Small intestine (tissue), 7 donors: Measurements from ENCODE around the gene CMSS1. TPM values are rescaled to one million over a fixed set of nuclear protein-coding genes. Genes with fewer than 3 reads are reported as not detected.

Experiments used
- DNase-seq, 2 donors: peaks; one replicate each; pipeline versions ENCODE4 v3.0.0 to v3.0.0-alpha.2; 2013
- FAIRE-seq: peaks from 2 replicates; lab custom pipeline; 2012; peaks lifted over from hg19 to GRCh38; lab: Jason Lieb, UNC
- H3K27ac ChIP-seq, 3 donors: one replicate each; pipeline ENCODE4 v1.5.1; 2013; ENCODE audit warnings: low read length in 2 of 3, mild to moderate bottlenecking in 2 of 3, control low read depth in 1 of 3, inconsistent platforms in 1 of 3, low read depth in 1 of 3, moderate library complexity in 1 of 3
- H3K27me3 ChIP-seq, 3 donors: one replicate each; pipeline ENCODE4 v1.6.1; 2013; ENCODE audit warnings: low read length in 3 of 3, inconsistent platforms in 1 of 3; ENCODE audit not compliant: control insufficient read depth in 3 of 3, insufficient read depth in 3 of 3
- H3K36me3 ChIP-seq, 3 donors: one replicate each; pipeline ENCODE4 v1.6.1; 2013; ENCODE audit warnings: low read length in 3 of 3, inconsistent platforms in 1 of 3, low read depth in 1 of 3, mild to moderate bottlenecking in 1 of 3, moderate library complexity in 1 of 3; ENCODE audit not compliant: control insufficient read depth in 3 of 3, insufficient read depth in 2 of 3
- H3K4me1 ChIP-seq, 3 donors: one replicate each; pipeline ENCODE4 v1.6.1; 2013; ENCODE audit warnings: low read length in 2 of 3, inconsistent platforms in 1 of 3, low read depth in 1 of 3, mild to moderate bottlenecking in 1 of 3, moderate library complexity in 1 of 3; ENCODE audit not compliant: control insufficient read depth in 3 of 3, insufficient read depth in 2 of 3
- H3K4me3 ChIP-seq, 3 donors: one replicate each; pipeline ENCODE4 v1.5.1; 2013; ENCODE audit warnings: low read length in 3 of 3, control low read depth in 1 of 3, inconsistent platforms in 1 of 3, low read depth in 1 of 3, mild to moderate bottlenecking in 1 of 3, moderate library complexity in 1 of 3
- H3K9me3 ChIP-seq, 2 donors: one replicate each; pipeline ENCODE4 v1.6.1; 2013; ENCODE audit warnings: low read depth in 1 of 2, low read length in 1 of 2; ENCODE audit not compliant: control insufficient read depth in 2 of 2, insufficient read depth in 1 of 2
- WGBS, 3 donors: extraction: QIAGEN DNeasy Blood & Tissue Kit; methylation state at CpG; one replicate each; pipeline ENCODE4 v1.1.7; 2013; 5-methylcytosine and 5-hydroxymethylcytosine counted together
- polyA plus RNA-seq, 4 donors: library from polyadenylated mRNA; stranded (reverse) in 3 of 4; unstranded in 1 of 4; fragments of 200-250 nt in 3 of 4; fragments of 120-200 nt in 1 of 4; gene quantifications; one replicate each; pipeline versions ENCODE4 v1.2.1 to v1.2.3, GENCODE V29; 2013
- donor health status: healthy with polysubstance abuse.
- donor health status: control.
- donor health status: control.
- donor health status: Bipolar disorder and iron deficiency.
- donor health status: healthy.

CMSS1 gene
- polyA plus RNA-seq, 4 donors: 1.6 to 24.0 (median 10.4) TPM

DNA sequence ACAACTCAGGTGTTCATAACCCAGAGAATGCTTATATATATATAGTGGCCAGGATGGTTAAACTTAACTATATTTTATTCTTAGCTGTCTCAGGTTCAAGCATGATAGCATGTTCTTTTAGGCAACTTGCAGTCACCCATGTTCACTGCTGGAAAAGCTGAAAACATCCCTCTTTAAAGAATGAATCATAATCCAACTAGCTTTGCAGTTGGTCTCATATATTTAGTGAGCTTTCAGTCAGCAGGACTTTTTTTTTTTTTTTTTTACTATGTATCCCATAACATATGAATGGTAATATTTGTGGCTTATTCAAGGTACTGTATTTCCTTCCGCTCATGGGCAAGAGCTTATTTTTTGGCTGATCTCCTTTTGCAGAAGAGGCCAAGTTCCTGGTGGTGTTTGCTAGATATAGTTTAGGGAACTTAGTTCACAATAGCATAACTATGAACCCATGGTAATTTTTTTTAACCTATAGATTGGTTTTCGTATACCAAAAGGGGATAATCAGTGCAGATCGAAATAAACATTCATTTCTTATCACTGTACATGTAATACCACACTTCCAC lies 77.6 kb downstream of the CMSS1 start:
- Histone ChIP-seq H3K4me3 (no peak overlapping the region), H3K27ac (no peak overlapping the region), H3K9me3 (no peaks in the 10 kb centered on the region), H3K36me3 (no peaks in the 10 kb centered on the region), H3K27me3 (no peaks in the 10 kb centered on the region), H3K4me1 (no peaks in the 10 kb centered on the region)
- DNase-seq (no peak), FAIRE-seq (no peak)
- 84 to 97% (median 96%) methylated on average over 3 of the region's 3 CpGs for WGBS, 3 donors

- no peak for FAIRE-seq
- Histone ChIP-seq H3K27ac (peak overlapping the region in 2 of 3 donors; percentile 3 to 41), H3K27me3 (no peaks in the 10 kb centered on the region), H3K4me3 (no peak overlapping the region), H3K4me1 (peaks cover 0 to 4% (median 3%) of the 10 kb centered on the region in 3 donors), H3K9me3 (no peaks in the 10 kb centered on the region), H3K36me3 (no peaks in the 10 kb centered on the region)
- DNase-seq: peak in 1 of 2 donors; percentile 28
- WGBS, 3 donors: 50 to 60% (median 56%) methylated on average over 2 of the region's 2 CpGs
Measured at GRCh38 chr3:99895703-99896441, 78.2 kb downstream of the CMSS1 start.

GRCh38 chr3:99896482-99896881 lies 78.8 kb downstream of the CMSS1 start:
- Histone ChIP-seq H3K9me3 (no peaks in the 10 kb centered on the region), H3K36me3 (no peaks in the 10 kb centered on the region), H3K27me3 (no peaks in the 10 kb centered on the region), H3K27ac (no peak overlapping the region), H3K4me3 (no peak overlapping the region), H3K4me1 (peaks cover 0 to 5% (median 4%) of the 10 kb centered on the region in 3 donors)
- no peak for FAIRE-seq
- WGBS, 3 donors: 79 to 93% (median 88%) methylated on average over 3 of the region's 3 CpGs
- DNase-seq: no peak

DNA sequence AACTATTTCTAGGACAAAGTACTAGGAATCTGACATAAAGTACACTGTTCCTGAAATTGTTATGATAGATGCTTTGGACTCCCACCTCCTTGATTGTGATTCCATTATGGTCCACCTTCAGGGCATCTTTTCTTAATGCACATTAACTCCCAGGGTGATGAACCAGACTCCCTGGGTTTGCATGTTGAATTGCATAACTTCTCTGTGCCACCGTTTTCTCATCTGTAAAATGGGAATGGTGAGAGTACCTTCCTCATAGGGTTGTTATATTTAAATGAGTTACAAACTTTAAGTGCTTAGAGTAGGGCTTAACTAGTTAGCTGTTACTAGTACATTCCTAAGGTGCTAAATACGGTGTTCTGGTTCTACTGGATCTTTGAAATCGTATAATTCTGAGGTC lies 81.9 kb downstream of the CMSS1 start:
- FAIRE-seq: no peak

GRCh38 chr3:99900248-99900647 lies 82.6 kb downstream of the CMSS1 start:
- no peaks in the 10 kb centered on the region for H3K36me3 ChIP-seq
- no peaks in the 10 kb centered on the region for H3K9me3 ChIP-seq
- H3K27ac ChIP-seq: no peak overlapping the region
- no peaks in the 10 kb centered on the region for H3K27me3 ChIP-seq
- no peak overlapping the region for H3K4me3 ChIP-seq
- FAIRE-seq: no peak
- peaks cover 0 to 13% (median 5%) of the 10 kb centered on the region in 3 donors for H3K4me1 ChIP-seq
- no peak for DNase-seq
- 96 to 100% (median 96%) methylated on average over 1 of the region's 1 CpG for WGBS, 3 donors

More for the DNA sequence above, 81.9 kb downstream of the CMSS1 start:
- Histone ChIP-seq H3K4me1 (peaks cover 0 to 13% (median 5%) of the 10 kb centered on the region in 3 donors), H3K27ac (no peak overlapping the region), H3K4me3 (no peak overlapping the region), H3K9me3 (no peaks in the 10 kb centered on the region), H3K36me3 (no peaks in the 10 kb centered on the region), H3K27me3 (no peaks in the 10 kb centered on the region)
- DNase-seq: no peak
- WGBS, 3 donors: 94 to 96% (median 95%) methylated on average over 3 of the region's 3 CpGs

GRCh38 chr3:99901200-99901926 lies 83.7 kb downstream of the CMSS1 start:
- WGBS, 3 donors: 13 to 19% (median 15%) methylated on average over 6 of the region's 6 CpGs
- Histone ChIP-seq H3K36me3 (no peaks in the 10 kb centered on the region), H3K27me3 (no peaks in the 10 kb centered on the region), H3K4me3 (no peak overlapping the region), H3K9me3 (no peaks in the 10 kb centered on the region), H3K27ac (peak overlapping the region in 2 of 3 donors; percentile 11 to 60), H3K4me1 (peaks cover 0 to 13% (median 5%) of the 10 kb centered on the region in 3 donors)
- FAIRE-seq (no peak), DNase-seq (peak; percentile 79 to 81)

GRCh38 chr3:99902091-99902490 lies 84.4 kb downstream of the CMSS1 start:
- Histone ChIP-seq H3K9me3 (no peaks in the 10 kb centered on the region), H3K4me3 (no peak overlapping the region), H3K4me1 (peaks cover 0 to 13% (median 5%) of the 10 kb centered on the region in 3 donors), H3K36me3 (no peaks in the 10 kb centered on the region), H3K27me3 (no peaks in the 10 kb centered on the region), H3K27ac (peak overlapping the region in 1 of 3 donors; percentile 60)
- 71 to 80% (median 78%) methylated on average over 1 of the region's 1 CpG for WGBS, 3 donors
- no peak for DNase-seq
- no peak for FAIRE-seq

GRCh38 chr3:99903869-99904268 lies 86.2 kb downstream of the CMSS1 start:
- Histone ChIP-seq H3K4me3 (no peak overlapping the region), H3K9me3 (no peaks in the 10 kb centered on the region), H3K36me3 (no peaks in the 10 kb centered on the region), H3K4me1 (peaks cover 0 to 13% (median 5%) of the 10 kb centered on the region in 3 donors), H3K27me3 (no peaks in the 10 kb centered on the region), H3K27ac (no peak overlapping the region)
- no peak for FAIRE-seq
- no peak for DNase-seq
